GM10248 (cell line): Measurements from ENCODE around the gene CC2D1A.
"Not testable (repeated sequence)": the region's sequence is repeated elsewhere in the genome, so short reads cannot be mapped to it uniquely, and the experiment has no call there.

ENCODE experiments used
- CTCF ChIA-PET: fragments of 300-600 bp; sonication (Branson Sonifier 250); formaldehyde crosslinking; extraction: SDS; loops from one replicate; lab custom pipeline; 2021; ENCODE audit warnings: antibody characterized with exemption; lab: Yijun Ruan, JAX
- POLR2A ChIA-PET: fragments of 350-650 bp; sonication (Branson Sonifier 250); formaldehyde crosslinking; extraction: SDS; loops from one replicate; lab custom pipeline; 2020; ENCODE audit warnings: antibody characterized with exemption; lab: Yijun Ruan, JAX
- DNase-seq: peaks from one replicate; pipeline ENCODE4 v3.0.0; 2012; ENCODE audit errors: extremely low spot score
- TF ChIP-seq, protein P1 (sequence below): IDR thresholded peaks from 2 replicates; pipeline ENCODE4 v1.5.1; 2012; ENCODE audit warnings: mild to moderate bottlenecking, low read depth; ENCODE audit errors: extremely low read depth, missing control alignments, control extremely low read depth

CC2D1A gene

DNA sequence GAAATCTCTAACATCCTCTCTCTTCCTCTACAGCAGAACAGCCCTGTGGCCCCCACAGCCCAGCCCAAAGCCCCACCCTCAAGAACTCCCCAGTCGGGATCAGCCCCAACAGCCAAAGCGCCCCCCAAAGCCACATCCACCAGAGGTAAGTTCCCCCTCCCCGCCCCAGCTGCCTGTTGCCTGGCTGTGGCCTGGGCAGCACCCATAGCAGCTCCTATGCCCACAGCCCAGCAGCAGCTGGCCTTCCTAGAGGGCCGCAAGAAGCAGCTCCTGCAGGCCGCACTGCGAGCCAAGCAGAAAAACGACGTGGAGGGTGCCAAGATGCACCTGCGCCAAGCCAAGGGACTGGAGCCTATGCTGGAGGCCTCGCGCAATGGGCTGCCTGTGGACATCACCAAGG is 14.5 kb downstream of the CC2D1A start:
- TF ChIP-seq, protein P1, sequence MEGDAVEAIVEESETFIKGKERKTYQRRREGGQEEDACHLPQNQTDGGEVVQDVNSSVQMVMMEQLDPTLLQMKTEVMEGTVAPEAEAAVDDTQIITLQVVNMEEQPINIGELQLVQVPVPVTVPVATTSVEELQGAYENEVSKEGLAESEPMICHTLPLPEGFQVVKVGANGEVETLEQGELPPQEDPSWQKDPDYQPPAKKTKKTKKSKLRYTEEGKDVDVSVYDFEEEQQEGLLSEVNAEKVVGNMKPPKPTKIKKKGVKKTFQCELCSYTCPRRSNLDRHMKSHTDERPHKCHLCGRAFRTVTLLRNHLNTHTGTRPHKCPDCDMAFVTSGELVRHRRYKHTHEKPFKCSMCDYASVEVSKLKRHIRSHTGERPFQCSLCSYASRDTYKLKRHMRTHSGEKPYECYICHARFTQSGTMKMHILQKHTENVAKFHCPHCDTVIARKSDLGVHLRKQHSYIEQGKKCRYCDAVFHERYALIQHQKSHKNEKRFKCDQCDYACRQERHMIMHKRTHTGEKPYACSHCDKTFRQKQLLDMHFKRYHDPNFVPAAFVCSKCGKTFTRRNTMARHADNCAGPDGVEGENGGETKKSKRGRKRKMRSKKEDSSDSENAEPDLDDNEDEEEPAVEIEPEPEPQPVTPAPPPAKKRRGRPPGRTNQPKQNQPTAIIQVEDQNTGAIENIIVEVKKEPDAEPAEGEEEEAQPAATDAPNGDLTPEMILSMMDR: no peak
- ChIA-PET POLR2A (no interaction called here), CTCF (no interaction called here)
- DNase-seq: no peak

DNA sequence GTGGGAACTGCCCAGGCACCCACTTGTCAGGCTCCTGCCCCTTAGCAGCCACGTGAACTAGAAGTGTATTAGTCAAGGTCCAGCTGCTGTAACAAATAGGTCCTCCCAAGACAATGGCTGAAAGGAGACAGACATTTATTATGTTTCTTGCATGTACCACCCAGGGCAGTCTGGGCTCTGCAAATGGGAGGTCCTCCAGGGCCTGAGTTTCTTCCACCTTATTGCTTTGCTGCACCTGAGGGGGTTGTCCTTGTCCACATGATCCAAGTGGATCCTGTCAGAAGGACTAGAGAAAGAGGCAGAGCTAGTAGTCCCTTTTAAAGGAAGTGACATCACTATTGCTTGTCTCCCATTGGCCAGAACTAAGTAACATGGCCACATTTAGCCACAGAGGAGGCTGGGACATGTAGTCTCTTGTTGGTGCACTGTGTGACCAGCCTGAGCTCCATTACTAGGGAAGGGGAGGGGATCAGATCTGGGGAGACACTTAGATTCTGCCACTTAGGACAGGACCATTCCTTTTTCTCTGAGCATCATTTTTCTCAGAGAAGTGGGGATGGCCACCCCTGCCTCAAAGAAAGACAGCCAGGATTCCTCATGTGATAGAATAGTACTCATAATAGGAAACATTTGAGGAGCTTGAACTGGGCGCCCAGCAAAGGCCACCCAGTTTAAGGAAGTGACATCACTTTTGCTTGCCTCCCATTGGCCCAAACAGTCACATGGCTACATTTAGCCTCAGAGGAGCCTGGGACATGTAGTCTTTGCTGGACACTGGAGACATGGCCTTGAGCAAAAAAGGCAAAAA is 15.1 kb downstream of the CC2D1A start:
- ChIA-PET CTCF (interaction anchor here (1.0 to 2.5 kb wide), 3 partner anchors 10 to 127 kb away, joined by 3 to 5 read pairs (median 4); partner anchors contain the start of gene IL27RA), POLR2A (interaction anchor here (0.6 kb wide), 1 partner anchor 10 kb away, joined by 4 read pairs; no protein-coding TSS in a partner anchor)
- TF ChIP-seq, protein P1: no peak
- no peak for DNase-seq

DNA sequence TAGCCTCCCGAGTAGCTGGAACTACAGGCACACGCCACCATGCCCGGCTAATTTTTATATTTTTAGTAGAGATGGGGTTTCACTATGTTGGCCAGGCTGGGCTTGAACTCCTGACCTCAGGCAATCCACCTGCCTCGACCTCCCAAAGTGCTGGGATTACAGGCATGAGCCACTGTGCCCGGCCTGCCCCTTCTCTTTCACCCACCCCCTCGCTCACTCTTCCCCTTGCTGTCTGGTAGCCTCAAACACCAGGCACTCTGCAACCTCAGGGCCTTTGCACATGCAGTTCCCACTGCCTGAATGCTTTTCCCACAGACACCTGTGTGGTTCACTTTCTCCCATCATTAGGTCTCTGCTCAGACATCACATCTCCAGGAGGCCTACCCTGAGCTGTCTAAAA is 16.1 kb downstream of the CC2D1A start:
- DNase-seq, POLR2A ChIA-PET: not testable (repeated sequence)
- CTCF ChIA-PET: interaction anchor here (1.4 to 2.5 kb wide), 2 partner anchors 110 to 126 kb away, joined by 3 to 5 read pairs; partner anchors contain the start of gene IL27RA

DNA sequence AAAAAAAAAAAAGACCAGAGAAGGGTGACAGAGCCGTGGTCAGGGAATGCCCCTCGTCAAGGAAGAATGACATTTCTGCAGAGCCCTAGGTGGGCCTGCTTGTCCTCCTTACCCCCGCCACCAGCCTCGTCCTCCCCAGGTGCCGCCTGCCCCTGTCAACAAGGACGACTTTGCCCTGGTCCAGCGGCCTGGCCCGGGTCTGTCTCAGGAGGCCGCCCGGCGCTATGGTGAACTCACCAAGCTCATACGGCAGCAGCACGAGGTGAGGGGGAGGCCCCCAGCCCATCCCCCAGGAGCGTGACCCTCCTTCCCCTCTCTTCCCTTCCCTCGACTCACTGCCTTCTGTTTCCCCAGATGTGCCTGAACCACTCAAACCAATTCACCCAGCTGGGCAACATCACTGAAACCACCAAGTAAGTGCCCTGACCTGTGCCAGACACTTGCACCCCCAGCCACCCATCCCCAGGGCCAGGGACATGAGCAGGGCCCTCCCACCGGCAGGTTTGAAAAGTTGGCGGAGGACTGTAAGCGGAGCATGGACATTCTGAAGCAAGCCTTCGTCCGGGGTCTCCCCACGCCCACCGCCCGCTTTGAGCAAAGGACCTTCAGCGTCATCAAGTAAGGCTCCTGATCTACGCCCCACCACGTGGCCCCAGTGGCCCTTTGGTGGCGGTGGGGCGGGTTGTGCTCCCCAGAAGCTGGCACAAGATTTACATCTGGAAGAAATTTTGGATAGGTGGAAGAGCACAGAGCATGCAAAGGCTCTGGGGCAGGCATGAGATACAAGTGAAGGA is 17.4 kb downstream of the CC2D1A start:
- CTCF ChIA-PET: interaction anchor here (2.5 kb wide), 1 partner anchor 125 kb away, joined by 5 read pairs; no protein-coding TSS in a partner anchor
- POLR2A ChIA-PET: no interaction called here
- TF ChIP-seq, protein P1: no peak
- DNase-seq: no peak

DNA sequence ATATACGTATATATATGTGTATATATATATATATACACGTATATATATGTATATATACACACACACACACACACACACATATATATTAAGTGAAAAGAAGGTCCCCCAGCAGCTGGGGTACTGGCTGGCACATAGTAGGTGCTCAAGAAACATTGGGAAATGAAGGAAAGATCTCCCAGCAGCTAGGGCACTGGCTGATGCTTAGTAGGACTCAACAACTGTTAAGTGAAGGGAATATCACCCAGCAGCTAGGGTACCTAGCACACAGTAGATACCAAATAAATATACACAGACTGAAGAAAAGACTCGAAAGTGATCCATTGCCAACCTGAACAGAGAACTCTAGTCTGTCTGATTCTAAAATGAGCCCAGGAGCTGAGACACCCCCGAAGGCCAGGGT is 20.0 kb downstream of the CC2D1A start:
- TF ChIP-seq, protein P1: no peak
- DNase-seq: no peak
- POLR2A ChIA-PET: no interaction called here
- CTCF ChIA-PET: interaction anchor here (0.9 kb wide), 1 partner anchor 10 kb away, joined by 3 read pairs; no protein-coding TSS in a partner anchor

DNA sequence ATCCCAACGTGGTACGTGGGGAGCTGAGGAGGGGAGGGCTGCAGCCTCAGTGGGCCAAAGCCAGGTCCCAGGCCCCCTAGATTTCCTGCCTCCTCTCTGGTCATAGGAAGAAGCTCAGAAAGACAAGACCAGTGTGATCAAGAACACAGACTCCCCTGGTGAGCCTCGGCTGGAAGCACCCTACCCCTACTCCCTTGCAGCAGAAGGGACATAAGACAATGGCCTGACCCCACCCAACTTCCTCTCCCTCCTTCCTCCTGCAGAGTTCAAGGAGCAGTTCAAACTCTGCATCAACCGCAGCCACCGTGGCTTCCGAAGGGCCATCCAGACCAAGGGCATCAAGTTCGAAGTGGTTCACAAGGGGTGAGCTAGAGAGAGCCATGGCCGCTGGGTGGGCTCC is 20.7 kb downstream of the CC2D1A start:
- ChIA-PET CTCF (interaction anchor here (0.9 to 1.1 kb wide), 2 partner anchors 11 to 144 kb away, joined by 3 read pairs; no protein-coding TSS in a partner anchor), POLR2A (no interaction called here)
- TF ChIP-seq, protein P1: no peak
- no peak for DNase-seq

DNA sequence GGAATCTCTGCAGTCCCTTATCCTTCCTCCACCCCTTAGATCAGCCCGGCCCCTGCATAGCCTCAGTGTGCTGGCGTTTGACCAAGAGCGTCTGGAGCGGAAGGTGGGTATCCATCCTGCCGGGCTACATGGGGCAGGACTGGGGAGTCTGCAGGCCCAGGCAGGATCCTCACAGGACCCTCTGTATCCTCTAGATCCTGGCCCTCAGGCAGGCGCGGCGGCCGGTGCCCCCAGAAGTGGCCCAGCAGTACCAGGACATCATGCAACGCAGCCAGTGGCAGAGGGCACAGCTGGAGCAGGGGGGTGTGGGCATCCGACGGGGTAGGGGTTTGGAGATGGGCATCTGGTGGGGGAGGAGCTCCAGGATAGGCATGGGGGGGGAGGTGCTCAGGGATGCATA is 23.3 kb downstream of the CC2D1A start:
- TF ChIP-seq, protein P1: no peak
- CTCF ChIA-PET: no interaction called here
- DNase-seq: no peak
- POLR2A ChIA-PET: no interaction called here
